NT2/D1 (cell line): ENCODE results near the gene IL1F10.

ENCODE experiments used
- SUZ12 ChIP-seq: IDR thresholded peaks from 2 replicates; pipeline ENCODE4 v1.6.1; 2011; ENCODE audit not compliant: insufficient read length, insufficient read depth; ENCODE audit errors: extremely low read depth
- YY1 ChIP-seq: IDR thresholded peaks from 2 replicates; pipeline ENCODE4 v1.6.1; 2011; ENCODE audit not compliant: insufficient read length, insufficient read depth
- ZNF274 ChIP-seq: IDR thresholded peaks from 2 replicates; pipeline ENCODE4 v1.6.1; 2011; ENCODE audit warnings: mild to moderate bottlenecking, low read depth, low read length

- TF ChIP-seq ZNF274 (no peak), SUZ12 (no peak), YY1 (no peak)
Measured at GRCh38 chr2:113078350-113078839, 10.6 kb downstream of the IL1F10 start.
